Putamen (tissue), 1 donor: Measurements from ENCODE around the gene NEK8.
"Not testable (repeated sequence)": the region's sequence is repeated elsewhere in the genome, so short reads cannot be mapped to it uniquely, and the experiment has no call there.

ENCODE experiments used
- DNase-seq: peaks from one replicate; pipeline ENCODE4 v3.0.0-alpha.2; 2016; ENCODE audit warnings: low spot score

Gene NEK8

GRCh38 chr17:28725660-28726225 lies 2.8 kb upstream of the NEK8 start:
- DNase-seq, result no peak

GRCh38 chr17:28726226-28726626 lies 2.4 kb upstream of the NEK8 start, which contains the start of gene TLCD1:
TLCD1 (minus strand) TSS chr17:28726233; CDS start chr17:28726097, 136 bp downstream.
- no peak for DNase-seq

DNA sequence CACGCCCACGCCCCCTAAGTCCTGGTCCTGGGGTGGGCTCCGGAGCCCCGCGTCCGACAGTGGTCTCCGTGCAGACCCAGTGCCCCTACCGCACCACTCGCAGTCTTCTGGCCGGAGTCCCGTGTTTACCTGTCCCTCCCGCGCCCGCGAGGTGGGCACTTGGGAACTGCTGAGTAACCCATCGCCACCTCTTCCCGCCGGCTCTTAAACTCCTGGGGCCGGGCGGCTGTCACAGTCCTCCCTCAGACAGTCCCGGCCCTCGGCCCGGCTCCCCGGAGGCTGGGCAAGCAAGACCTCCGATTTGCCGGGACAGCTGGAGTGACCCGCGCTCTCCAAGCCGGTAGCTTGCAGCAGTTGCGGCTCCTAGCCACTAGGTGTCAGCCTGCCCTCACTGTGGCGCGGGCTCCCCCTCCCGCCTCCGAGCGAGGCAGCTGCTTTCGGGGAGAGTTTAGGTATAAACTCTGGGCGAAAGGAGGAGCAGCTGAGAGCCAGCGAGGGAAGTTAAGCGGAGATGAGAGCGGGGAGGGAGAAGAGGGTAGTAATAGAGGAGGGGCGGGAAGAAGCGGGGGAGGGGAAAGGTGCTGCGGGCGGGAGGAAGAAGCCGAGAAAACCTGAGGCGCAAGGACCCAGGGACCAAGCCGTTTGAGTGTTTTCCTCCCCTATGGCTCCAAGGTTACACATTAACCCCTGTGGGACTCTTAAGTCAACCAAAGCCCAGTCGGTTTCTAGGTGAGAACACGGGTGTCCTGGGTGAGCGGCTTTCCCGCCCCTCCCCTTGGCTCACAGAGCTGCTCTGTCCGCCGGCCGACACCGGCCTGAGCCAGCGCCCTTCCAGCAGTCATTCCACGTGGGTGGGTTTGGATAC lies 1.7 kb upstream of the NEK8 start:
- peak; percentile 89 for DNase-seq

- no peak for DNase-seq
These were observed 1.4 kb downstream of the NEK8 start for GRCh38 chr17:28729950-28730330.

GRCh38 chr17:28733346-28733745 lies 4.8 kb downstream of the NEK8 start:
- no peak for DNase-seq

GRCh38 chr17:28734712-28735241 lies 6.2 kb downstream of the NEK8 start:
- DNase-seq, result no peak

- DNase-seq, result no peak
These were observed 6.7 kb downstream of the NEK8 start for GRCh38 chr17:28735242-28735722.

- not testable (repeated sequence) for DNase-seq
These were observed 7.6 kb downstream of the NEK8 start for GRCh38 chr17:28735913-28736769.

- DNase-seq, result no peak
These were observed 8.7 kb downstream of the NEK8 start for GRCh38 chr17:28737316-28737715.

- DNase-seq, result no peak
These were observed 9.4 kb downstream of the NEK8 start for GRCh38 chr17:28737770-28738679.

- no peak for DNase-seq
These were observed 10.2 kb downstream of the NEK8 start for GRCh38 chr17:28738680-28739384.

DNA sequence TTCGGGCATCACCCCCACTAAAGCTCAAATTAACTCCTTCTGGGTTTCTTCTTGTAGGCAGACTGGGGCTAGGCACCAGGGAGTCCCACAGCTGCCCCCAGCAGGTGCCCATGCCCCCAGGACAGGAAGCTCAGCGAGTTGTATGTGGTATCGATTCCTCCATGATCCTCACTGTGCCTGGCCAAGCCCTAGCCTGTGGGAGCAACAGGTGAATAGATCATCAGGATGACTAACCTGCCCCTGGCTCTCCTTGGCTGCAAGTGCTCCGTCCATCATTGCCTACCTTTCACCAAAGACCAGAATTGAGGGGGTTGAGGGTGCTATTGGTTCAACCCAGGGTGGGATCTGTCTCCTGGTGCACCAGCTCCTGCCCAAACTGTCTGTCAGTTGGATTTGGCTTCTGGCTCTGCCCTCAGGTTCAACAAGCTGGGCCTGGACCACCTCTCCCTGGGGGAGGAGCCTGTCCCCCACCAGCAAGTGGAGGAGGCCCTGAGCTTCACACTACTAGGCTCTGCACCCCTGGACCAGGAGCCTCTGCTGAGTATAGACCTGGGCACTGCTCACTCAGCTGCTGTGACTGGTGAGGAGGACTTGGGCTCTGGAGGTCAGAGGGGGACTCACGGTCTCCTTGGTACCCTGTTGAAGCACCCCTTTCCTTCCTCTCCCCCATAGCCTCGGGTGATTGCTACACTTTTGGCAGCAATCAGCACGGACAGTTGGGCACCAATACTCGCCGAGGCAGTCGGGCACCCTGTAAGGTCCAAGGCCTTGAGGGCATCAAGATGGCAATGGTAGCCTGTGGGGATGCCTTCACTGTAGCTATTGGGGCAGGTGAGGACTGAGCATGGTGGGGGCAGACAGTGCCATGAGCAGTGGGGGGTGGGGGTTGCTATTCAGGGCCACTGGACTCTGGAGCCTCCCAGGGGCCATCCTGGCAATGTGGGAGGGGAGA lies 12.1 kb downstream of the NEK8 start:
- no peak for DNase-seq

DNA sequence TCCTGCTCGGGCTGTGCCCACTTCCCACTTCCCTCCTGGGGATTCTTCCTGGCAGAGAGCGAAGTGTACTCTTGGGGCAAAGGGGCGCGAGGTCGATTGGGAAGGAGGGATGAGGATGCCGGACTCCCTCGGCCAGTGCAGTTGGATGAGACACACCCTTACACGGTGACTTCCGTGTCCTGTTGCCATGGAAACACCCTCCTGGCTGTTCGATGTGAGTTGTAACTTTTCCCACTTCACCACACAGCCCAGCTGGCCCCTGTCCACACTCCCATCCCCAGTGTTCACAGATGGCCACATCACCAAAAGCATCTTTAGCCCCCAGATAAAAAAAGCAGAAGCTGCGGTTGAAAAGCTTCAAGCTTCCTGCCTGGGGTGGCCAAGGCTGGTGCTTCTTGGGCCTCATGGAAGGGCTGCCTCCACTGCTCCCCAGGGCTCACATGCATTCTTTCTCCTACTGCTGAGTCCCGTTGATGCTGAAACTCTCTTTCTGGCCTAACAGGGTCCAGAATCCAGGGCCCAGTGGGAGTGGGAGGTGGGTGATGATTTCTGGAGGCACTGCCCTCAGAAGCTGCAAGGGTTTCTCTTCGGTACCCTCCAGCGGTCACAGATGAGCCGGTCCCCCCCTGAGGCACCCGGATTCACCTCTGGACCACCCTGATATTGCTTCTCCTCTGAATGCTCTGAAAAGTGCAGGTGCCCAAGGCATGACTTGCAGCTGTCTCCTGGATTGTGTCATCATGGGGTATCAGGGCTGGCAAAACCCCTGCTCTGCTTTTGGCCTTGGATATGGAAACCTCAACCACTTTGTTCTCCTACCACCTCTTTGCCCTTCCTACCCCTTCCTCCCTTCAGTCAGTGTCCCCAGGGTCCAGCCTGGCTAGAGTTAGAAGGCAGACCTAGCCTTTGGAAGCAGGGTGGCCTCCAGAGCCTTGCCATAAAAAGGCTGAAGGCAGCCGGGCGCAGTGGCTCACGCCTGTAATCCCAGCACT lies 13.1 kb downstream of the NEK8 start:
- no peak for DNase-seq

DNA sequence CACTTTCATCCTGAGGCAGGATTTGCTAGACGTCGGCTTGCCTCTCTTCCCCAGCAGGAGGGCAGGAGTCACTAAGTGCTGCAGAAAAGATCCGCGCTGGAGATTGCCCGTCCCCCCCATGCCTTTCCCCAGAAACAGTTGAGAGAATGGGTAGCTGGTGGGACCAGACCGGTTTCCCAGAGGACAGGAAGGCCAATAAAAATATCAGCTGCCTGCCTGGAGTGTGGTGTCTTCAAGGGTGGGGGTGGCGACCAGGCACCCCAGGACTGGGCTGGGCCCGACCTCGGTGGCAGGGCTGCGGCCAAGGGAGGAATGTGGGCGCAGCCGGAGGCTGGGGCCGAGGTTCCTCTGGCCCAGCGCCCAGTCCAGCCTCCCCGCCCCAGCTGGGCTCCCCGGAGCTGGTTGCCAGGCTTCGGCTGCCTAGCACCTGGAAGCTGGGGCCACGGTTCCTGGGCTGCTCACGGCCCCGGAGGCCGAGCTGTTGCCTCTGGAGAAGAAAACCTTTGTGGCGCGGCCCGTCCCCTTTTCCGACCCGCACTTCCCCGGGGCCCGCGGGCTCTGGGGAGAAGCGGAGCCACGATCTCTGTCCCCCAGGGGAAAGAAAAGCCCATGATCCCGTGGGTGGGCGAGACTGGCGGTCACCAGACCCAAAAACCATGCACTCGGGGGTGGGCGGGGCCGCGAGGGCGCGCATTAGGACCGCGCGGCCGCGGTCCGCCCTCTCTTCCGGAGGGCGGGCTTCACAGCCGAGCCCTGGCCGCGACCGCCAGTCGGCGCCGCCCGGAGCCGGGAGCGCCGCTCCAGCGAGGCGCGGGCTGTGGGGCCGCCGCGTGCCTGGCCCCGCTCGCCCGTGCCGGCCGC lies 14.9 kb downstream of the NEK8 start, which contains the start of gene TRAF4:
TRAF4 (plus strand) TSS at position 769 of the 861 bp plus-strand sequence. CDS start 102 bp downstream, outside the sequence.
- no peak for DNase-seq

DNA sequence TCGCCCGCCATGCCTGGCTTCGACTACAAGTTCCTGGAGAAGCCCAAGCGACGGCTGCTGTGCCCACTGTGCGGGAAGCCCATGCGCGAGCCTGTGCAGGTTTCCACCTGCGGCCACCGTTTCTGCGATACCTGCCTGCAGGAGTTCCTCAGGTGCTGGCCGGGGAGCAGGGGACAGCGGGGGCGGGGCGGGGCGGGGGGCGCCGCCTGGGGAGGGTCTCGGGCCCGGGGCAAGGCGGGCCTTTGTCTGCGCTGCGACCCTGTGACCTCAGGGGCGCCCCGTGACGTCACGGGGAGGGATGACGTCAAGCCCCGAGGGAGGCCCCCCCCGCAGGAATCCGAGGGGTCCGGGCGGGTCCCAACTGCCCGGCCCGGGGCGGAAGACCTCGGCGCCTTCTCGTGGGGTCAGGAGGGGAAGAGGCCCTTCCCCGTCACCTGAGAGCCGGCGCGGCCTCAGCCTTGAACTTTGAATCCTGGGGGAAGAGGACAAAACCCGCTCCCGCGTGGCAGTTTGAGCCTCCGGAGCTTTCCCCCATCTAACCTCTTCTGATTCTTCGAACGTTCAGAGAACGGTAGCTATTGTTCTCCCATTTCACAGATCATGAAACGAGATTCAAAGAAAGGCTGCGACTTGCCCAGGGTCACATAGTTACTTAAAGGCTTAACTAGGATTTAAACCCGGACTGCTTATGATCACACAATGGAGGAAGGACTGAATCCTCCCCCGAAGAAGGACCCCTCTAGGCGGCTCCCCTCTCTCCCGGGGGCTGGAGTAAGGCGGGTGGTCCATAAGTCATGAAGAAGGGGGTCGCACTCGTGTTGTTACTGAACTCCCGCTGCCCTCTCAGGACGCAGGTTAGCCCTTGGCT lies 15.8 kb downstream of the NEK8 start:
- no peak for DNase-seq
